T-helper 22 cell (primary cell): ENCODE measurements around the gene TIE1.
"Not testable (repeated sequence)": the region's sequence is repeated elsewhere in the genome, so short reads cannot be mapped to it uniquely, and the experiment has no call there.

Experiments used
- DNase-seq: peaks from one replicate; pipeline ENCODE4 v3.0.0-alpha.2; 2020; ENCODE audit warnings: low read depth

Gene TIE1

GRCh38 chr1:43363283-43363934 is 62.6 kb downstream of the TIE1 start:
- DNase-seq, result no peak

GRCh38 chr1:43363935-43364525 is 63.2 kb downstream of the TIE1 start:
- DNase-seq, result no peak

- no peak for DNase-seq
Measured at GRCh38 chr1:43365678-43366077, 64.9 kb downstream of the TIE1 start.

- no peak for DNase-seq
Measured at GRCh38 chr1:43366179-43366578, 65.4 kb downstream of the TIE1 start.

GRCh38 chr1:43366601-43367025 is 65.8 kb downstream of the TIE1 start:
- DNase-seq, result no peak

GRCh38 chr1:43367026-43367903 is 66.5 kb downstream of the TIE1 start:
- no peak for DNase-seq

DNA sequence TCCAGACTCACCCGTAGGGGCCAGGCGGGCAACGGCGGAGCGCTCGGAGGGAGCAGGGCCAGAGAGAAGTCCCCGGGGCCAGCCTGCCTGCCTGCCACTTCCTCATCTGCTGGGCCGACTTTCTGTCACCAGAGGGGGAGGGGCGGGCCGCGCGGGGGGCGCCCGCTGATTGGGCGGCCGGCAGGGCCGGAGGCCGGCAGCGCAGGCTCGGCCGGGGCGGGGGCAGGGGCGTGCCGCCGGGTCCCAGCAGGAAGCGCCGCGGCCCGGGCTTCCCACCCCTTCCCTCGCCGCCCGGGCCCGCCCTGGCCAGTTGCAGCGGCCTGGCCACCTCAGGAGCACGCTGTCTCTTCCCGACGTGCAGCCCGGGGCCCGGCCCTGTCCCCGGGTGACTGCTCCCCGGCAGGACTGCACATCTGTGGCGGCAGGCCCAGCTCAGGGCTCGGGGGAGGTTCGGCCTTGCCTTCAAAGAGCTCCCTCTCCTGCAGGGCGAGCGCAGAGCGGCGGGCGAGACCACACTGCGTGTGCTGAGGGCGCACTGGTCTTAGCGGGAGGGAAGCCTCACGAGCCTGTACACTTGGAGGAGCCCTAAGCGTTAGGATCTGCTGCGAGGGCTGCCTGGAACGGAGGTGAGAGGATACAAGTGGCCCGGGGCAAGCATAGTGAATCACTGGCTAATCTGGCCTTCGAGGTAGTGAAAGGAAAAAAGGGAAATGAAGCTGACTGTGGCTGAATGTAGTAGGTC is 67.3 kb downstream of the TIE1 start, which contains the start of gene ELOVL1:
ELOVL1 (minus strand) TSS at position 108 of the 742 bp plus-strand sequence. CDS start 2,402 bp downstream, outside the sequence.
- DNase-seq, result peak; percentile 75

DNA sequence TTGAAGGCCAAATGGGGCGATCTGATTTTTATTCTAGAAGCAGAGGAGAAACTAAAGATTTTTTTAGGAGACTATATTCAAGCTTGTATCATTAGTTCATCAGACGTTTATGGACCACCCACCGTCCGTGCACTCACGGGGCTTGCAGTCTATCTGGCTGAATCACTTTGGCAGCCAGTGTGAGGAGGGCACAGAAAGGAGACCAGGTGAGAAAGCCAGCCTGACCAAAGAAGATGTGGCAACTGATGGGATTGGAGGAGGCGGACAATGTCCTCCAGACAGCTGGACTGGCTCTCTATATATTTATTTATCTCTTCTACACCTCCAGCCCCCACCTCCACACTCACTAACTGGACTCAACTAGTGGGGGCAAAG is 67.9 kb downstream of the TIE1 start:
- no peak for DNase-seq

DNA sequence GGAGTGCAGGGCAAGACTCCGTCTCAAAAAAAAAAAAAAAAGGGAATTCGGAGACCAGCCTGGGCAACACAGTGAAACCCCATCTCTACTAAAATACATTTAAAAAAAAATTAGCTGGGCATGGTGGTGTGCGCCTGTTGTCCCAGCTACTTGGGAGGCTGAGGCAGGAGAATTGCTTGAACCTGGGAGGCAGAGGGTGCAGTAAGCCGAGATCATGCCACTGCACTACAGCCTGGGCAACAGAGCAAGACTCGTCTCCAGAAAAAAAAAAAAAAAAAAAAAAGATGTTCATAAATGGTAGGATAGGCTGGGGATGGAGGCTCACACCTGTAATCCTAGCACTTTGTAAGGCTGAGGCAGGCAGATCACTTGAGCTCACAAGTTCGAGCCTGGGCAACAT is 69.0 kb downstream of the TIE1 start:
- not testable (repeated sequence) for DNase-seq

DNA sequence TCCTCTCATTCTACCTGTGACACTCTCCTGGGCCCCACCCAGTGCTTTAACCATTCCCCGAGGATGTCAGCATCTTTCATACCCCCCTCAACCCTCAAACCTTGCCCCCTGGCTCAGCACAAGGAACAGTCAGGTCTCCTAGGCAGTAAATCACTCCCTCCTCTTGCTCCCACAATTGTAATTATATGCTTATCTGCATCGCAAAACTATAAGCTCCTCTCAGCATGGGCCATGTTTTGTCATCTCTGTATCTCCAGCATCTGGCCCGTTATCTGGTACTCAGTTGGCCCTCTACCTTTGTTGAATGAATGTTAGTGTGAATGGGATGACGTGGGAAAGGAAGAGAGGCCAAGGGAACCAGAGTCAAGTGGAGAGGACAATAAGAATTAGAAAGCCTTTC is 69.8 kb downstream of the TIE1 start:
- no peak for DNase-seq

DNA sequence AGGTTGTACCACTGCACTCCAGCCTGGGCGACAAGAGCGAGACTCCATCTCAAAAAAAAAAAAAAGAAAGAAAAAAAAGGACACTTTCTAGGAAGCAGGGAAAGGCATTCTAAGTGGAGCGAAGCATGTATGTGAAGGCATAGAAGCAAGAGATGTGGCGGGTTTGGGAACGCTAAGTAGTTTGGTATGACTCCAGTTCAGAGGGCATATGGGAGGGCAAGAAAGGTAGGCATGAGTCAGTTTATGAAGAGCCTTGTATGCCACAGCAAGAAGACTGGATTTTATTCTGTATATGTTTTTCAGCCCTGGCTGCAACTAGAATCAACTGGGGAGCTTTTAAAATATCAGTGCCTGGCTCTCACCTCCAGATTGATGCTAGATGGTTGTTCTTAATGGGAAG is 71.4 kb downstream of the TIE1 start:
- DNase-seq, result no peak
